Neural progenitor cell (in vitro differentiated cells): Measurements from ENCODE around the gene NUP88.

Experiments
- CTCF ChIP-seq: fragments of 200-600 bp; sonication (generic); IDR thresholded peaks from 2 replicates; pipeline ENCODE4 v1.5.1; 2017; ENCODE audit warnings: antibody characterized with exemption, mild to moderate bottlenecking
- EZH2 ChIP-seq: fragments of 200-600 bp; sonication (generic); IDR thresholded peaks from 2 replicates; pipeline ENCODE4 v1.6.1; 2017; ENCODE audit warnings: antibody characterized with exemption, mild to moderate bottlenecking, moderate library complexity
- EZH2phosphoT487 ChIP-seq: fragments of 200-600 bp; sonication (generic); IDR thresholded peaks from 2 replicates; pipeline ENCODE4 v1.6.1; 2017; ENCODE audit warnings: antibody characterized with exemption

- TF ChIP-seq CTCF (no peak), EZH2 (no peak), EZH2phosphoT487 (no peak)
Measured at GRCh38 chr17:5437721-5438317, 18.4 kb upstream of the NUP88 start.
